GM21737 (cell line): ENCODE data around the gene MARVELD1.
A peak's percentile ranks its signal among the peaks of the same experiment; 100 is the strongest.
"Not testable (repeated sequence)": the region's sequence is repeated elsewhere in the genome, so short reads cannot be mapped to it uniquely, and the experiment has no call there.

ENCODE experiments used
- ATAC-seq: cut with Tn5 transposase; IDR thresholded peaks from one replicate; pipeline ENCODE4 v1.9.1; 2021; ENCODE audit warnings: mild to moderate bottlenecking, moderate library complexity; ENCODE audit not compliant: unreplicated experiment

Gene MARVELD1

GRCh38 chr10:97713339-97713825 lies at the start of gene MARVELD1:
Gene MARVELD1 (plus strand): TSS chr10:97713730. CDS start chr10:97713877, 147 bp downstream.
- ATAC-seq: no peak

GRCh38 chr10:97664282-97664850 lies 49.2 kb upstream of the MARVELD1 start:
- ATAC-seq: no peak

DNA sequence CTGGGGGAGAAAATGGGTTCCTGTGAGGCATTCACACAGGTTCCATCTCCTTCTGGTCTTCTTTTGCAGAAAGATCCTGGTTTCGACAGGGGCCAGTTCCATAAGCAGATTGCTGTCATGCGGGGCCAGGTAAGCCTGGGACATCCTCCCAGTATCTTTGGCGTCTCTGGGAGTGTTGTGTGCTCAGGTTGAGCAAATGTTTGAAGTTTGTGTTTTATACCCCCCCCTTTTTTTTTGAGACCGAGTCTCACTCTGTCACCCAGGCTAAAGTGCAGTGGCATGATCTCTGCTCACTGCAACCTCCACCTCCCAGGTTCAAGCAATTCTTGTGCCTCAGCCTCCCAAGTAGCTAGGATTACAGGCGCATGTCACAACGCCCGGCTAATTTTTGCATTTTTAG lies 46.5 kb upstream of the MARVELD1 start:
- no peak for ATAC-seq

GRCh38 chr10:97667463-97667862 lies 46.1 kb upstream of the MARVELD1 start:
- no peak for ATAC-seq

DNA sequence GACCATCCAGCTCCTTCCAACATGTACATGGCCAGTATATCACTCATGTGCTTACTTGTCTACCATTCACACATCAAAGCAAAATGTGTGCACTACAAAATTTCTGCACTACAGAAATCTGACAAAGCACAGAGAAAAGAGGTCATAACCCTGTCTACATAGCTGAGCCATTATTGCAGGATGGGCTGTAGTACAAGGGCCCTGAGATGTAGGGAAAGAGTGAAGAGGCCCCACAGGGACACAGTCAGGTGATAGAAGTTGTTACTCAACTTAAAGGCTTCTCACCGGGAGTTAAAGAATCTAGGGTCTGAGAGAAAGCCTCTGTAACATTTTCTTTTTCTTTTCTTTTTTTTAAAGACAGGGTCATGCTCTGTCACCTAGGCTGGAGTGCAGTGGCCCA lies 44.0 kb upstream of the MARVELD1 start:
- no peak for ATAC-seq

DNA sequence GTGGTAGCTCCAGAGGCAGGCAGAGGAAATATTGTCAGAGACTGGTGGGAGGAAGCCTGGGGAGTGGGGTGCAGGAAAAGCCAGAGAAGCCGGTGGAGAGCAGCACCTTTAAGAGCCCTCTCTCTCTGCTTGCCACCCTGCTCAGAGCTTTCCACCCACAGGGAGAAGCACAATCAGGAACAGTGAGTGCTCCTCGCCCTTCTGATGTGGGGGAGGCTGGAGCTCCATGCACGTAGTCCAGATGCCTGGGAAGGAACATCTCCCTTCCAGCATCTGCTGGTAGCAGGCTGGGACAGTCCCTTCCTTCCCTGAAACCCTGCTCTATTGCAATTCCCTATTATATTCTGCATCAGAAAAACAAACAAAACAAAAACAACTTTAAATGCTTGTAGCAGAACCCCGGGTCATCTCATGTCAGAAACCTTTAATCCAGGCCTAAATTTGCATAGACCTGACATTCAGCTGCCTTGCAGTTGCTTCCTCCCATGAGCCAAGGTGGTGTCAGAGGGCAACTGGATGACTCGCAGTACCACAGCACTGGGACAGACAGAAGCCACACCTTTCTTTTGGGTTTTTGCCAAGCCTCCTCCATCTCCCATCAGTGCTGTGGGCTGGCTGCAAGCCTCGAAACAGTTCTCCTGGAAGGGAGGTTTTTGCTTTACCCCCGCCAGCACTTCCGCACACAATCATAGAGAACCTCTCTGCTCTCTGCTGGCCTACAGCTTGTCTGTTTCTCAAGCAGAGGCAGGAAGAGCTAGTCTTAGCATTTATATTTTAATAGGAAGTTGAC lies 39.6 kb upstream of the MARVELD1 start:
- ATAC-seq: no peak

DNA sequence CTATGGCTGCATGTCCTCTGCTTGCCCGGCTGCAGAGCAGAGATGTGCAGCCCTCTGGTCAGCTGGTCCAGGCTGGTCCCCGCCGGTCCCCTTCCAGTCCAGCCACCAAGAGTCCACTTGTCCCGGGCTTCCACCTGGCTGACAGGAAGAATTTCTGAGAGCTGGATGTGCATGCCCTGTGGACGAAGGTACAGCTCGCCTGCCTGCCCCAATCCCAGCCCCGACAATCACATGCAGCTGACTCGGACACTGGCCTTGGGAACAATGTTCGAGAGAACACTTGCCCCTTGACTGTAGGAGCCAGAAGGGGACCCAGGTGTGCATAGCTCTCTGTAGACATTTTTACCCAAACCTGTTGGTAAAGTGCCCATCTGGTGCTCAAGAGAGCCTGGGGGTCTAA lies 38.3 kb upstream of the MARVELD1 start:
- ATAC-seq: no peak

DNA sequence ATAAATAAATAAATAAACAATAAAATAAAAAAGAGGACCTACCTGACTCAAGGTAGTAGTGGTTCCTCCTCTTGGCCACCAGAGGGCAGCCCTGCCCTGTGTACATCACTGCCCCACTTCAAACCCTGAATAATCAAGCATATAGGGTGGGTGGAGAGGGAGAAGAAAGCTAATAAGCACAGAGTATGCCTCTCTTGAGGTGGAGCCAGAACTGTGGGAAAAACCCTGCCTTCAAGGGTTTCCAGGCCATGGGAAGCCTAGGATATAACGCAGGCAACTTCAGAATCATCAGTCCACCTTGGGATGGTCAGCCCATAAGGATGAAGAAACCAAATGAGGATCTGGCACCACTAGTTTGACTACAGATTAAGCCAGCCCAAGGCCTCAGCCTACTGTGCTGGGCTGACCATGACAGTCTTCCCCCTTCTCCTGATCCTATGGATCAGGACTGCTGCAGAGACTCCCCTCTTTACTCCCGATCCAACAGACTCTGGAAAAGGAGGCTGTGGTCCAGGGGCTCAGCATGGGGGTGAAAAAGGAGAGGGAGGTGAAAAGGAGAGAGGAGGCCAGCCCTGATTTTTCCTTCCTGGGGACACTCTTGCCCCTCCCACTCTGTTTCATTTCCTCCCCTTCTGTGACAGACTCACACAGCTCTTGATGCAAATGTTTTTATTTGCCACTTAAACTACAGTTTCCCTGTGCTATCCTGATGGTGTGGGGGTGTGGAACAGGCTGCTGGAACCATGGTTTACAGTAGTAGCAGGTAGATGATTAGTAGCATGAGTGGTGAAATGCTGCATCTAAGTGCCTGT lies 36.6 kb upstream of the MARVELD1 start:
- no peak for ATAC-seq

GRCh38 chr10:97679594-97679993 lies 33.9 kb upstream of the MARVELD1 start:
- ATAC-seq: no peak

DNA sequence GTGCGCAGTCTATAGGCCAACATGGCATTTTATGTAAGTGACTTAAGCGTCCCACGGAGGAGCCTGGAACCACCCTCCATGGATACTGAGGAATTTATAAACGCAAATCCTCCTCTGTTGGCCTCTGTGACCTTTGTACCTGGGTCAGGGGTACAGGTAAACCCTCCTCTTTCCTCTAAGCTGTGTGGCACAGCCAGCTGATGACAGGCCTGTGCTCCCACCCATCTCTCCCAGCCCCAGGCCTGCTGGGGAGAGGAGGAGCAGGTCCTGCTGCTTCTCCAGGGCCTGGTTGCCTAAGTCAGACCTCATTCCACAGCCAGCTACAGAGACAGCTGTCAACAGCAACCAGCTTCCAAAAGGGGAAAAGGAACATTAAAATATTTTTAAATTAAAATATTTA lies 31.5 kb upstream of the MARVELD1 start:
- ATAC-seq: no peak

GRCh38 chr10:97683556-97684367 lies 29.8 kb upstream of the MARVELD1 start:
- ATAC-seq: no peak

DNA sequence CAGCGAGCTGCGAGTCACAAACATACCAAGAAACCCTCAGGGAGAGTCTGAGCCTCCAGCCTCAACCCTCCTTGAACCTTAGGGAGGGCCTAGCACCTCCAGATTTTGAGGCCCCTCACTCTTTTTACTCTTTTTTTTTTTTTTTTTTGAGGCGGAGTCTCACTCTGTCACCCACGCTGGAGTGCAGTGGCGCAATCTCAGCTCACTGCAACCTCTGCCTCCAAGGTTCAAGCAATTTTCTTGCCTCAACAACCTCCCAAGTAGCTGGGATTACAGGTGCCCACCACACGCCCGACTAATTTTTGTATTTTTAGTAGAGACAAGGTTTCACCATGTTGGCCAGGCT lies 29.2 kb upstream of the MARVELD1 start:
- not testable (repeated sequence) for ATAC-seq

DNA sequence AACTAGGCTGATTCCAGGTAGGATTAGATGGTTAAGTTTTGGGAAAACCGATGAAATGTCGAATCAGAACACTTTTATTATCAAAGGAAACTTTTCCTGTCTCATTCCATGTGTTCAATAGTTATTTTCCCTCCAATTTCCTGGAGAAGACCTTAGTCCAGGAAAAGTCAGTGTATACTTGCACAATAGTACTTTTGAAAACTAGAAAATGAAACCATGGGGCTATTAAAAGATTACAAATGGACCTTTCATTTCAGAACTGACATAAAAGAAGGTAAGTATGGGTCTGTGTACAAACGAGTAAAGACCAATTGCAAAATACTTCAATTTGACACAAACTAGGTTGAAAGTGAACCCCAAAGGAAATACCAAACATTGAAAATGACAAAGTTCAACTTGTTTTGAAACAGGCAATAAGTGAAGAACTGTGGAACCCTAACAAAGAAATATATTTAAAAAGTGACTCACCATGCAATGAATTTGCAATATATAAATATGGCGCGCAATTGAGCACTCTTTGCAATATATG lies 28.6 kb upstream of the MARVELD1 start:
- ATAC-seq: no peak

GRCh38 chr10:97685395-97685958 lies 28.1 kb upstream of the MARVELD1 start:
- no peak for ATAC-seq

GRCh38 chr10:97686301-97686961 lies 27.1 kb upstream of the MARVELD1 start:
- ATAC-seq: no peak

DNA sequence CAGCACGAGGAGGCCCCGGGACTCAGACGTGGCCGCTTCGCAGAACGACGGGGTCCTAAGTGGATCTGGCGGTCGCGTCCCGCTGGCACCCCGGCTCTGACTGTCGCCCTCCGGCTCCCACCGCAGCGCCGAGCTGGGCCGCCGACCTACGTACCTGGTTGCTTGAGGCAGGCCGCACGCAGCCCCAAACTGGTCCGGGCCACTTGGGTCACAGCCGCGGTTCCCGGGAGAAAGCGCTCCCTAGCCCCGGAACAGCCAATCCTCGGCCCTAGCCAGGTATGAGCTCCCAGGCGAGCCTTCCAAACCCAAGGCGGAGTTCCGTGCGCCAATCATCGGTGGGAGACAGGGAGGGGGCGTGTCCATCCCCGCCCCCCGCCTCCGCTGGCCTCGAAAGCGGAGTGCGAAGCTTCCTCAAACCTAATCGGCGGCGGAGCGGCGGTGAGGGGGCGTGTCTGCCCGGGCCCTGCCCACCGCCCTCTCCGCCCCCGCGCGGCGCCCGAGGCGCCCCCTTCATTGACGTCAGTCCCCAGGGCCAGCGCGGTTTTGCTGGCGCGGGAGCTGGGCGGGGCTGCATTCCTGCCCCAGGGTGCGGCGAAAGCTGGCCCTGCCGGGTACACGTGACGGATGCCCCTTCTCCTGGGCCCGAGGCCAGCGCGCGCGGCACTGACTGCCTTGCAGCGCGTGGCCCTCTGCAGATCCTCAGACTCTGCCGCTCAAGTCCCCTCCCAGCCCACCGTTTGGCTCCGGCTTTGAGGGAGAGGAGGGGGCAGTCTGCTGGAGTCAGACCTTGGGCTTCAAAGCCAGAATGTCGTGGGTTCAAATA lies 26.4 kb upstream of the MARVELD1 start, which contains the start of gene AVPI1:
TSS of gene AVPI1 (minus strand) at position 280 of the 823 bp plus-strand sequence. CDS start 7,336 bp downstream, outside the sequence.
- peak; percentile 91 for ATAC-seq

DNA sequence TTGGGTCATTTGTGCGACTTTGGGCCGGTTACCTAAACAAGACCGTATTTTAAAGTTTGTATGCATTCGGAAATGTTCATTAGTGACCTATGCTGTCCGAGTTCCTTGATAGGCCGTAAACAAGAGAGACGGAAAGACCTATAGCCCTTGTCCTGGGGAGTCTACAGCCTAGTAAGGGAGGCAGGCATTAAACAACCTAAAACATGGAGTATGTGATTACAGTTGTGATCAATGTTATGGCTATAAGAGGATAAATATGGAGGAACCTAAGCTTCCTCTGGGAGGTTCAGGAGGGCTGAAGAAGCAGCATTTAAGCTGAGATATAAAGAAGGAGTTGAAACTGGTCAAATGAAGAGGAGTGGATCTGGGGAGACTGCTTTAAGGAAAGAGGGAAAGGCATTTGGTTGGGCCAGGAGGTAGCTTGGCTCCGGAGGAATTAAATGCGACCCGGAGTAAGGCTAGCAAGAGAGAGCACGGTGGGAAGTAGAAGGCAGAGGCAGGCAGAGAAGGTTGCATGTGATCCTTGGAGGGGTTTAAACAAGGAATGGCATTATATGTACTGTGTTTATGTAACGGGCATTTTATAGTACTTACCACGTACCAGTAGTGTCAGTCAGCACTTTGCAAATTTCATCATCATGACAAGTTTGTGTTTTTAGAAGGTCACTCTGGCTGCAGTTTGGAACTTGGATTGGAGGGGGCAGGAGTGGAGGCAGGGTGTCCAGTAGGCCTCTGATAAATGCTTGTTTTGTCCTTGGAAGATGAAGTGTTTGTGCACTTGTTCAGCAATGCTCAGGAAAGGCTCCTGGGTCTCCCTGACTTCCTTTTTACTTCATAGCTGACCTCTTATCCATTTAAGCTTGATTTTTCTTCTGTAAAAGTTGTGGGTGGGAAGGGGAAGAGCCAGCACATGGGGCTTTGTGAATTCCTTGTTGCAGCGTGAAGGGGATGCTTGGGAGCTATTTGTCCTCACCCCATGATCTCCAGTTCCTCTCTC lies 25.4 kb upstream of the MARVELD1 start:
- ATAC-seq: no peak
